Endothelial cell of umbilical vein (primary cell): ENCODE measurements around the gene PACS1. TPM values are rescaled to one million over a fixed set of nuclear protein-coding genes. Genes with fewer than 3 reads are reported as not detected.

Experiments used
- BruUV-seq: library from RNA; stranded (reverse); fragments of 400-500 nt; replicated peaks from 2 replicates; lab custom pipeline; 2021; lab: Mats Ljungman, UMichigan
- CTCF ChIA-PET: fragments of 300-600, 350-600 bp; sonication (Branson Sonifier 250); formaldehyde crosslinking; loops from one replicate; lab custom pipeline; 2021; ENCODE audit warnings: antibody characterized with exemption, inconsistent platforms; lab: Charles Lee
- POLR2A ChIA-PET: fragments of 300-600, 350-600 bp; sonication (Branson Sonifier 250); formaldehyde crosslinking; loops from one replicate; lab custom pipeline; 2021; ENCODE audit warnings: antibody characterized with exemption, inconsistent platforms; lab: Charles Lee
- DNase-seq: peaks from one replicate; pipeline ENCODE4 v3.0.0-alpha.2; 2011; ENCODE audit warnings: low read depth, low spot score
- FAIRE-seq: peaks from 2 replicates; lab custom pipeline; 2011; peaks lifted over from hg19 to GRCh38; lab: Jason Lieb, UNC
- H2AFZ ChIP-seq: 2 replicates; pipeline ENCODE4 v1.6.0; 2012; ENCODE audit warnings: low read depth, low read length, control low read depth, inconsistent platforms
- H3K27ac ChIP-seq: 2 replicates; pipeline ENCODE4 v1.5.1; 2011; ENCODE audit warnings: low read depth, mild to moderate bottlenecking, control low read depth, low read length, moderate library complexity; ENCODE audit not compliant: insufficient read depth
- H3K27me3 ChIP-seq, 2 experiments: 2 replicates each; pipeline versions ENCODE4 v1.6.0 to v1.6.1; 2011; ENCODE audit warnings: low read length in 2 of 2, mixed read lengths in 1 of 2; ENCODE audit not compliant: control insufficient read depth in 2 of 2, insufficient read depth in 2 of 2
- H3K36me3 ChIP-seq, 2 experiments: 2 replicates in 1 of 2; 3 replicates in 1 of 2; pipeline ENCODE4 v1.5.1; 2011; ENCODE audit warnings: low read length in 2 of 2, mild to moderate bottlenecking in 1 of 2, moderate library complexity in 1 of 2; ENCODE audit not compliant: control insufficient read depth in 2 of 2, insufficient read depth in 2 of 2; ENCODE audit errors: extremely low read depth in 1 of 2
- H3K4me1 ChIP-seq: 3 replicates; pipeline ENCODE4 v1.5.1; 2011; ENCODE audit warnings: mild to moderate bottlenecking, low read length; ENCODE audit not compliant: control insufficient read depth, insufficient read depth; ENCODE audit errors: extremely low read depth
- H3K4me2 ChIP-seq: 2 replicates; pipeline ENCODE4 v1.6.1; 2011; ENCODE audit warnings: low read length, control low read depth, mixed read lengths; ENCODE audit not compliant: insufficient read depth
- H3K4me3 ChIP-seq, 3 experiments: fragments of 200-600 bp in 1 of 3; sonication (generic), shearing (Covaris generic) in 1 of 3; replicated peaks in 1 of 3; 2 replicates each; pipeline ENCODE4 v1.5.1; 2011 to 2016; ENCODE audit warnings: control low read depth in 3 of 3, low read length in 3 of 3, mild to moderate bottlenecking in 2 of 3, inconsistent platforms in 1 of 3, low read depth in 1 of 3, moderate library complexity in 1 of 3; ENCODE audit not compliant: insufficient read depth in 1 of 3
- H3K79me2 ChIP-seq: 2 replicates; pipeline ENCODE4 v1.6.0; 2012; ENCODE audit warnings: low read length, inconsistent platforms; ENCODE audit not compliant: control insufficient read depth, insufficient read depth
- H3K9ac ChIP-seq: replicated peaks from 2 replicates; pipeline ENCODE3; 2011; ENCODE audit warnings: low read length, control low read depth; ENCODE audit not compliant: insufficient read depth; ENCODE audit errors: extremely low read depth
- H3K9me1 ChIP-seq: replicated peaks from 3 replicates; pipeline ENCODE4 v1.6.0; 2011; ENCODE audit warnings: mild to moderate bottlenecking, low read length; ENCODE audit not compliant: control insufficient read depth, insufficient read depth; ENCODE audit errors: extremely low read depth
- H3K9me3 ChIP-seq: replicated peaks from 2 replicates; pipeline ENCODE4 v1.5.1; 2012; ENCODE audit warnings: low read length, inconsistent platforms; ENCODE audit not compliant: control insufficient read depth, insufficient read depth
- H4K20me1 ChIP-seq: replicated peaks from 2 replicates; pipeline ENCODE3; 2011; ENCODE audit warnings: mild to moderate bottlenecking, low read length; ENCODE audit not compliant: control insufficient read depth, insufficient read depth; ENCODE audit errors: extremely low read depth
- CTCF ChIP-seq, 2 donors: IDR thresholded peaks; 1 replicate in 1 of 2; 2 replicates in 1 of 2; pipeline ENCODE4 v1.5.1; 2011; ENCODE audit warnings: low read length in 2 of 2, mild to moderate bottlenecking in 2 of 2, moderate library complexity in 2 of 2, control low read depth in 1 of 2, inconsistent platforms in 1 of 2, low read depth in 1 of 2; ENCODE audit not compliant: insufficient read depth in 1 of 2; ENCODE audit errors: extremely low read depth in 1 of 2
- EZH2 ChIP-seq: IDR thresholded peaks from 2 replicates; pipeline ENCODE4 v1.6.1; 2012; ENCODE audit warnings: borderline replicate concordance, low read depth, mild to moderate bottlenecking, moderate library complexity, low read length, inconsistent platforms; ENCODE audit not compliant: severe bottlenecking
- FOS ChIP-seq: IDR thresholded peaks from 2 replicates; pipeline ENCODE4 v1.6.1; 2011; ENCODE audit warnings: mild to moderate bottlenecking, low read length, moderate library complexity, borderline replicate concordance; ENCODE audit not compliant: insufficient read depth
- GATA2 ChIP-seq: IDR thresholded peaks from 2 replicates; pipeline ENCODE4 v1.7.0; 2011; ENCODE audit warnings: low read depth, mild to moderate bottlenecking, moderate library complexity, mixed read lengths, low read length; ENCODE audit not compliant: insufficient read length, insufficient read depth
- JUN ChIP-seq: IDR thresholded peaks from 2 replicates; pipeline ENCODE4 v1.6.1; 2011; ENCODE audit warnings: borderline replicate concordance, low read depth; ENCODE audit not compliant: insufficient read length, insufficient read depth
- MAX ChIP-seq: IDR thresholded peaks from 2 replicates; pipeline ENCODE4 v1.6.1; 2011; ENCODE audit not compliant: insufficient read depth, insufficient read length
- MYC ChIP-seq: IDR thresholded peaks from one replicate; pipeline ENCODE4 v1.6.1; 2011; ENCODE audit warnings: mild to moderate bottlenecking, low read depth, low read length
- POLR2A ChIP-seq: IDR thresholded peaks from 2 replicates; pipeline ENCODE4 v1.6.1; 2012; ENCODE audit warnings: low read depth, mild to moderate bottlenecking, control low read depth, low read length
- POLR2AphosphoS5 ChIP-seq: IDR thresholded peaks from 2 replicates; pipeline ENCODE4 v1.6.1; 2012; ENCODE audit warnings: low read depth, mild to moderate bottlenecking, control low read depth, low read length, moderate library complexity; ENCODE audit not compliant: insufficient read depth
- dilution Hi-C: fragments of 300-500 bp; cut with MboI; formaldehyde crosslinking; loops from one replicate; pipeline ENCODE4 v1.15.0; 2019; ENCODE audit warnings: low sequenced_read_pairs; ENCODE audit not compliant: extremely low pct_ligation_motif_present
- intact Hi-C: fragments of 100-400 bp; cut with micrococcal nuclease; formaldehyde crosslinking; loops from one replicate; pipeline ENCODE4 v1.10.0; 2022
- polyA plus RNA-seq, 4 experiments: library from polyadenylated mRNA; depleted of rRNA in 3 of 4; stranded (reverse) in 3 of 4; unstranded in 1 of 4; fragments of >200 nt; gene quantifications; 2 replicates each; pipeline versions ENCODE4 v1.2.1 to v1.2.3, GENCODE V29; 2011 to 2012; ENCODE audit warnings: missing spikeins in 1 of 4
- total RNA-seq: library from RNA; stranded (reverse); gene quantifications from 2 replicates; pipeline ENCODE4 v1.2.3, GENCODE V29; 2021

The PACS1 gene
- total and polyA plus RNA-seq, 2 donors (not counting 3 experiments of a cell fraction or from before 2014, with no cell fraction given), result 26.4 to 64.4 TPM

- Histone ChIP-seq H3K27ac (peak overlapping the region; percentile 54), H3K4me2 (peak overlapping the region; percentile 61), H3K9me1 (no peaks in the 10 kb centered on the region), H3K27me3 (no peaks in the 10 kb centered on the region), H3K9ac (peak overlapping the region; percentile 32), H3K79me2 (peaks cover 9% of the 10 kb centered on the region), H3K36me3 (no peaks in the 10 kb centered on the region), H3K4me1 (peaks cover 47% of the 10 kb centered on the region), H2AFZ (no peak overlapping the region), H3K4me3 (no peak overlapping the region), H4K20me1 (no peaks in the 10 kb centered on the region), H3K9me3 (no peaks in the 10 kb centered on the region)
- FAIRE-seq (no peak), DNase-seq (no peak)
- CTCF ChIA-PET, result no interaction called here
- POLR2A ChIA-PET, result no interaction called here
- TF ChIP-seq POLR2A (no peak), MAX (no peak), EZH2 (no peak), POLR2AphosphoS5 (no peak), FOS (no peak), JUN (no peak), CTCF (IDR thresholded peaks at IDR 0.05; ENCODE audit: extremely low read depth in 1 of 2, insufficient read depth in 1 of 2, low read depth in 1 of 2, low read length in 2 of 2) (no peak), GATA2 (no peak), MYC (no peak)
- intact Hi-C loops, result loop anchor here (5.0 kb wide), 1 partner anchor 40 kb away; the partner anchor contains the start of gene PACS1
- BruUV-seq, result no TSS peak
- dilution Hi-C loops, result no loop called here
These were observed 42.0 kb downstream of the PACS1 start for GRCh38 chr11:66112041-66112491.
